ENCODE results near the gene TSC22D1.
"Not testable (repeated sequence)": the region's sequence is repeated elsewhere in the genome, so short reads cannot be mapped to it uniquely, and the experiment has no call there.

The TSC22D1 gene

DNA sequence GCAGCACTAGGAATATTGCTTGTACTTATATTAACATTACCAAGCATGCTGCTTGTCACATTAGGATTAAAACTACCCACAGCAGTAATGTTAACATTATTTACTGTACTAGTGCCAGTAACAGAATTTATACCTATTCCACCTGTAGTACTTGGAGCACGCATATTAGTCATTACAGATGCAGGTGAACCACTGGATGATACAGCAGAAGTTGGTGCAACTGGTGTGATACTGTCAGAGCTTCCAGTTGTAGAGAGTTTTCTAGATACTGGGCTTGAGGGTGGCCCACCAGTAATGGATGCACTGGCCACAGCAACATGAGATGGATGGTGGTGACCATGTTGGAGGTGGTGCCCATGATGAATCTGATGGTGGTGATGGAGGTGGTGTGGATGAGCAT, 1.1 kb downstream of the TSC22D1 start:
- no peak for DNase-seq
- in situ Hi-C loops (cut with HindIII; ENCODE audit: low pct_ligation_motif_present, low pct_unique_long_range_greater_than_20kb, low sequenced_read_pairs): no loop called here

DNA sequence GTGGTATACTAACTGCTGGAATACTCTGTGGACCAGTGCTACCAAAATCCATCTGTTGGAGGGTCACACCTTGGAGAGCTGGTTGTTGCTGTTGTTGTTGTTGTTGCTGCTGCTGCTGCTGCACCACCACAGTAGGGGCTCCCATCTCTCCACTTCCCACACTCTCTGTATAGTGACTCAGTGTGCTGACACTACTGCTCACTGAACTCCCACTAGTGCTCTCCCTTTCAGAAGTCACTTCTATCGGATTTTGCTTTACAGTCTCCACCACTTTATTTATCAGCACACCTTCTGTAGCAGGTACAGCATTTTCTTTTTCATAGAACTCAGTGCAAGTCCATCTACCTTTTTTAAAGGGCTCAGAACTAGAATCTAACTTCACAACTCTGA, 1.7 kb downstream of the TSC22D1 start:
- DNase-seq: no peak
- in situ Hi-C loops (cut with HindIII; ENCODE audit: low pct_ligation_motif_present, low pct_unique_long_range_greater_than_20kb, low sequenced_read_pairs): no loop called here

DNA sequence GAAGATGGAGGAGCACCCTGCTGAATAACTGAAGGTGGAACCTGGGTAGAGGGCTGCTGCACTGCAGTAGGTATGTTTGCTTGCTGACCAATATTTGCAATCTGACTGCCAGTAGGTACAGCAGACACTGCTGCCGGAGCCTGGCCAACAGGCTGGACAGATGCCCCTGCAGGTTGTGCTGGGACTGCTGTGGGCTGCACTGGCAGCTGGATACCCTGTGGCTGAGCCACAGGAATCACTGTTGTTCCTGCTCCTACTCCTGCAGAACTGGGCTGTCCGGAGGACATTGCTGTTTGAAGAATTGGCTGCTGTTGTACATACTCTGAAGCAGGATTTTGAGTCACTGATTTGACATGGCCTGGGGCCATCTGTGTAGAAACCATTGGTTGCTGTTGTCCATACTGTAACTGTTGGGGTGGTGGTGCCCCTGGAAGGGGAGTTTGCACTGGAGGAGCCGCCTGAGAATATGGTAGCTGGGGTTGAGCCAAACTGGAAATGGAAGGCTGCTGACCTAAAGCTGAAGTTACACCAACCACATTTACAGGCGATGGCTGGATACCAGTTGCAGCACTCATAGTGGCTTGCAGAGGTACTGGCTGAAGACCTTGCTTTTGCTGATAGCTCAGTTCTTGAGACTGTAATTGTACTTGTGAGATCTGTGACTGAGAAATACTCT, 2.2 kb downstream of the TSC22D1 start:
- in situ Hi-C loops (cut with HindIII; ENCODE audit: low pct_ligation_motif_present, low pct_unique_long_range_greater_than_20kb, low sequenced_read_pairs): no loop called here
- peak; percentile 41 for DNase-seq

DNA sequence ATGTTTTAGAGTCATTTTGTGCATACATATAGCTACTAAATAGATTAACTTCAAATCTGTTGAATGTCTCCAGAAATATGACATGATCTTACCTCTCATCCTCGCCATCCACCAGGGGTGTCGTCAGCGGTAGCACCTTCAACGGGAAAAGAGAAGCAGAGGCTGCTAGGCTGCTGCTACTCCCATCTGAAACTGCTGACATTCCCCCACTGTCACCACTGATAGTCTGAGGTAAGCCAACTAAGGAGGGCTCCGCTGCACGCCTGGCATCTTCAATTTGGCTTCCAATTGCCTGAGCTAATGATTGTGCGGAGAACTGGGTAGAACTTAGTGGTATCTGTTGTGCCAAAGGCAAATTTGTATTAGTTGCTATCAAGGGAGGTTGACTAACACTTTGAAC, 3.1 kb downstream of the TSC22D1 start:
- DNase-seq: no peak
- in situ Hi-C loops (cut with HindIII; ENCODE audit: low pct_ligation_motif_present, low pct_unique_long_range_greater_than_20kb, low sequenced_read_pairs): no loop called here

- no peak for DNase-seq
Measured at GRCh38 chr13:44566601-44567000, 9.5 kb downstream of the TSC22D1 start.

DNA sequence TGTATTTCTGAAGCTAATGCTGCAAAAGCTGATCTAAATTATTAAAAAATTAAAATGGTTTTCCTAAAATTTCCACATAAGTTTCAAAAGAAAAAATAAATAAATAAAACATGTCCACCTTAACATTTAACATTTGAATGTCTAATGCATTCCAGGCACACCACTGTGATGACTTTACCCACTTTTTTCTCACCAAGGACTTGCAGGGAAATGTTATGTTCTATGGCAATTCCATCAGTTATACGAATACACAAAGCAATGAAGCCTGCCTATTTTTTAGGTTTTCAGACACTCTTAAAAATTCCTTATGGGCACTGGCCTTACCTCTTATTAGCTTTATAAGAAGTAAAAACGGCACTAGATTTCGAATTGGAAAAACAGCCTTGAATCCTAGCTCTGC, 10.2 kb downstream of the TSC22D1 start:
- DNase-seq: no peak
- in situ Hi-C loops (cut with HindIII; ENCODE audit: low pct_ligation_motif_present, low pct_unique_long_range_greater_than_20kb, low sequenced_read_pairs): no loop called here

More at GRCh38 chr13:44566601-44567000, 9.5 kb downstream of the TSC22D1 start:
- in situ Hi-C loops (cut with HindIII; ENCODE audit: low pct_ligation_motif_present, low pct_unique_long_range_greater_than_20kb, low sequenced_read_pairs): no loop called here

- in situ Hi-C loops (cut with HindIII; ENCODE audit: low pct_ligation_motif_present, low pct_unique_long_range_greater_than_20kb, low sequenced_read_pairs): no loop called here
- no peak for DNase-seq
Measured at GRCh38 chr13:44564936-44565335, 11.2 kb downstream of the TSC22D1 start.

DNA sequence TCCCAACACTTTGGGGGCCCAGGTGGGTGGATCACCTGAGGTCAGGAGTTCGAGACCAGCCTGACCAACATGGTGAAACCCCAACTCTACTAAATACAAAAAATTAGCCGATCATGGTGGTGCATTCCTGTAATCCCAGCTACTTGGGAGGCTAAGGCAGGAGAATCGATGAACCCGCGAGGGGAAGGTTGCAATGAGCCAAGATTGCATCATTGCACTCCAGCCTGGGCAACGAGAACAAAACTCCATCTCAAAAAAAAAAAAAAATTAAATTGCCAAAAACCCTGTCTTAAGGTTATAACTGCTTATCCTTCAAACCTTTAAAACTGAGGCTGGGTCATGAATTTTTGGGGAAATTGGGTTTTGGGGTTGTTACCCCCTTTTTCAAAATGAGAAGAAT, 13.3 kb downstream of the TSC22D1 start:
- in situ Hi-C loops (cut with HindIII; ENCODE audit: low pct_ligation_motif_present, low pct_unique_long_range_greater_than_20kb, low sequenced_read_pairs): not testable (repeated sequence)

GRCh38 chr13:44561351-44561750, 14.8 kb downstream of the TSC22D1 start:
- in situ Hi-C loops (cut with HindIII; ENCODE audit: low pct_ligation_motif_present, low pct_unique_long_range_greater_than_20kb, low sequenced_read_pairs): no loop called here
- no peak for DNase-seq

More for the DNA sequence above, 13.3 kb downstream of the TSC22D1 start:
- DNase-seq: not testable (repeated sequence)

GRCh38 chr13:44557986-44558385, 18.1 kb downstream of the TSC22D1 start:
- in situ Hi-C loops (cut with HindIII; ENCODE audit: low pct_ligation_motif_present, low pct_unique_long_range_greater_than_20kb, low sequenced_read_pairs): no loop called here
- DNase-seq: no peak

DNA sequence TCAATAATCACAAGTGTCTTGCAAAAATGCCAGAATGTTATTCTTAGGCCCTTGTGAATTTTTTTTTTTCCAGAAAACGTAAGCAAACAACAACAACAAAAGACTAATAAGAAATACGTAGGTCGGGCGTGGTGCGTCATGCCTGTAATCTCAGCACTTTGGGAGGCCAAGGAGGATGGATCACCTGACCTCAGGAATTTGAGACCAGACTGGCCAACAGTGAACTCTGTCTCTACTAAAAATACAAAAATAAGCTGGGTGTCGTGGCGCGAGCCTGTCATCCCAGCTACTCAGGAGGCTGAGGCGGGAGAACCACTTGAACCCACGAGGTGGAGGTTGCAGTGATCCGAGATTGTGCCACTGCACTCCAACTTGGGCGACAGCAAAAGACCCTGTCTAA, 20.9 kb downstream of the TSC22D1 start:
- DNase-seq: no peak
- in situ Hi-C loops (cut with HindIII; ENCODE audit: low pct_ligation_motif_present, low pct_unique_long_range_greater_than_20kb, low sequenced_read_pairs): no loop called here

DNA sequence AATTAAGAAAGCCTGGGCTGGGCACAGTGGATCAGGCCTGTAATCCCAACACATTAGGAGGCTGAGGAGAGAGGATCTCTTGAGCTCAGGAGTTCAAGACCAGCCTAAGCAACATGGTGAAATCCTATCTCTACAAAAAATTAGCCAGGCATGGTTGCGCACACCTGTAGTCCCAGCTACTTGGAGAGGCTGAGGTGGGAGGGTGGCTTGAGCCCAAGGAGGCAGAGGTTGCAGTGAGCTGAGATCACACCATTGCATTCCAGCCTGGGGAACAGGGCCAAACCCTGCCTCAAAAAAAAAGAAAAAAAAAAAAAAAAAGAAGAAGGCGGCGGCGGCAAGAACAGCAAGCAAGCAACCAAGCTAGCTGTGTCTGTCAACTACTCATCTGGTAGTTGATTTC, 26.7 kb downstream of the TSC22D1 start:
- no peak for DNase-seq
- in situ Hi-C loops (cut with HindIII; ENCODE audit: low pct_ligation_motif_present, low pct_unique_long_range_greater_than_20kb, low sequenced_read_pairs): no loop called here

DNA sequence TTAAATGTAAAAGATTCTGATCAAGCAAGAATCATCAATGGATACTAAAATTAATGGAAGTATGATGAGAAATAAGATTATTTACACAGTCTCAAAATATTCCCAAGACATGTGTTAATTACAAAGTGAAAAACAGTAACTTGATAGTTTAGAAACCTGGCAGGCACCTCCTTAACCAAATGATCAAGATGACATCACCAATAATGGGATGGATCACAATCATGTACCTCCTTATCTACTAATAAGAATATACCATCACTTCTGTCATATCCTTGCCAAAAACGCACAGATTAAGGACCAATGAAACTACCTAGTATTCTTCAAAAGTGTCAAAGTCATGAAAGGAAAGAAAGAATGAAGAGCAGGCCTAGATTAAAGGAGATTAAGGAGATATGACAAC, 30.0 kb downstream of the TSC22D1 start:
- no peak for DNase-seq
- in situ Hi-C loops (cut with HindIII; ENCODE audit: low pct_ligation_motif_present, low pct_unique_long_range_greater_than_20kb, low sequenced_read_pairs): no loop called here

- DNase-seq: peak; percentile 32
- in situ Hi-C loops (cut with HindIII; ENCODE audit: low pct_ligation_motif_present, low pct_unique_long_range_greater_than_20kb, low sequenced_read_pairs): no loop called here
Measured at GRCh38 chr13:44543369-44543768, 32.8 kb downstream of the TSC22D1 start.

GRCh38 chr13:44542361-44542760, 33.8 kb downstream of the TSC22D1 start:
- in situ Hi-C loops (cut with HindIII; ENCODE audit: low pct_ligation_motif_present, low pct_unique_long_range_greater_than_20kb, low sequenced_read_pairs): no loop called here
- no peak for DNase-seq

DNA sequence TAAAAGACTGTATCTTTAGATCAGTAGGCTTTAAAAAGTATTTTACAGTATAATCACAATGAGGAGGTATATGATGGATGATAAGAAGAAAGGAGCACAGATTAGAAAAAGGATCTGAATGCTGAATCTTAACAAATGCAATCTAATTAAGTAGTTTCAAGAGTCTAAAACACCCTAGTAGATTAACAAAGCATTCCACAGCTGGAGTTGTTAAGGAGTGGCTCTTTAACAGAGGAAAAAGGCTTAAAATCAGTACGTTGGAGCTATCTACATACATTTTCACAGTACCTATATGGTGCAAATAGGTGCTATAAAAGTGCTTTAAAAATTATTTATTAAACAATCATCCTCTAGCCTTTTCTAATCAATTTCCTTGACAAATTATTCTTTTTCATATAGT, 34.5 kb downstream of the TSC22D1 start:
- in situ Hi-C loops (cut with HindIII; ENCODE audit: low pct_ligation_motif_present, low pct_unique_long_range_greater_than_20kb, low sequenced_read_pairs): no loop called here

DNA sequence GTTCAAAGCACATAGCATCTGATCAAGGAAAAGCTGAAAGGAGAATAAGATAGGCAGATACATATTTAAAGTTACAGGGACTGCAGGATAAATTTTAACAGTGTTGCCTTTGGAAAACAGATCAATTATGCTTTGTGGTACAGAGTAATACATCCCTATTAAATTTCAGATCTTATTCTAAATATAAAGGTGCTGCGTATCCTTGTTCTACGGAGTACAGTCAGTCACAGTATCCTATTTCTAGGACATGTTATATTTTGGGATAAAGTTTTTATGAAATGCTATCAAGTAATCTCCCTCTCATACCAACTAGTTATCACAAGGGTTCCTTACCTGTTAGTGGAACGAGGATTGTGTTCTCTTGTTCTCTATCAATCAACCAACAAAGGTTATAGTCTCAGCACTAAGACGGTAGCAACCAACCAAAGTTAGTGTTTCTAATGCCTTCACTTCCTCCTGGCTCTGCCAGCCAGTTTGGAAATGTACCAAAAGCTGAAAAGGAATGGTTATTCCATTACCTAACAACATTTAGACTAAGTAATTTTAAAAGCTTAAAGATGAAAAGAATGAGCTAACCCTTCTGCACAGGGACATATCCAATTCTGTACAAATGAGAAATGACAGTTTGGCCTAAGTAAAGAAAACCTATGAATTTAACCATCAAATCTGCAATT, 35.2 kb downstream of the TSC22D1 start:
- DNase-seq: no peak
- in situ Hi-C loops (cut with HindIII; ENCODE audit: low pct_ligation_motif_present, low pct_unique_long_range_greater_than_20kb, low sequenced_read_pairs): no loop called here

More for the DNA sequence above, 34.5 kb downstream of the TSC22D1 start:
- DNase-seq: no peak

- no peak for DNase-seq
- in situ Hi-C loops (cut with HindIII; ENCODE audit: low pct_ligation_motif_present, low pct_unique_long_range_greater_than_20kb, low sequenced_read_pairs): no loop called here
Measured at GRCh38 chr13:44537248-44537647, 38.9 kb downstream of the TSC22D1 start.

- in situ Hi-C loops (cut with HindIII; ENCODE audit: low pct_ligation_motif_present, low pct_unique_long_range_greater_than_20kb, low sequenced_read_pairs): no loop called here
- DNase-seq: peak; percentile 62
Measured at GRCh38 chr13:44523146-44524015, 52.7 kb downstream of the TSC22D1 start.
